H1 (cell line): ENCODE results near the gene ZBTB20. TPM values are rescaled to one million over a fixed set of nuclear protein-coding genes. Genes with fewer than 3 reads are reported as not detected.

Experiments used
- CHD2 ChIP-seq: IDR thresholded peaks from 2 replicates; pipeline ENCODE4 v1.6.1; 2012; ENCODE audit warnings: low read length, improper control_type of control experiment
- GTF2F1 ChIP-seq: IDR thresholded peaks from 2 replicates; pipeline ENCODE4 v1.6.1; 2012; ENCODE audit warnings: low read depth, low read length, improper control_type of control experiment, borderline replicate concordance
- HDAC2 ChIP-seq, 2 experiments: fragments of 300-600 bp in 1 of 2; sonication (generic) in 1 of 2; IDR thresholded peaks; 2 replicates each; pipeline ENCODE4 v1.6.1; 2011 to 2012; ENCODE audit warnings: low read depth in 2 of 2, low read length in 2 of 2, mild to moderate bottlenecking in 2 of 2, moderate library complexity in 2 of 2, borderline replicate concordance in 1 of 2, inconsistent platforms in 1 of 2
- HDAC6 ChIP-seq: IDR thresholded peaks from one replicate; pipeline ENCODE4 v1.7.1; 2012; ENCODE audit warnings: low read depth, mild to moderate bottlenecking, inconsistent platforms, low read length, moderate library complexity
- KDM1A ChIP-seq: fragments of 200-600, 300-600 bp; sonication (generic); IDR thresholded peaks from 2 replicates; pipeline ENCODE4 v1.7.1; 2016; ENCODE audit warnings: mild to moderate bottlenecking, low read length, borderline replicate concordance
- KDM5A ChIP-seq: fragments of 200-600 bp; IDR thresholded peaks from 2 replicates; pipeline ENCODE4 v1.7.1; 2012; ENCODE audit warnings: mild to moderate bottlenecking, low read length, inconsistent platforms, mixed read lengths
- MAFK ChIP-seq: IDR thresholded peaks from 2 replicates; pipeline ENCODE4 v1.6.1; 2012; ENCODE audit warnings: low read depth, mild to moderate bottlenecking, improper control_type of control experiment, low read length
- POU5F1 ChIP-seq: IDR thresholded peaks from 2 replicates; pipeline ENCODE4 v1.6.1; 2011; ENCODE audit warnings: low read depth, mild to moderate bottlenecking, low read length, moderate library complexity
- polyA plus RNA-seq, 7 experiments: library from polyadenylated mRNA; depleted of rRNA in 3 of 7; stranded (reverse) in 5 of 7; unstranded in 2 of 7; fragments of >200 nt in 5 of 7; fragments of 200-250 nt in 2 of 7; gene quantifications; 1 replicate in 5 of 7; 2 replicates in 1 of 7; 4 replicates in 1 of 7; pipeline versions ENCODE4 v1.2.1 to v1.2.3, GENCODE V29; 2011 to 2013; ENCODE audit warnings: missing spikeins in 2 of 7, mixed read lengths in 2 of 7
- total RNA-seq: library from RNA; stranded (reverse); fragmentation: NEBNext Ultra II Directional; extraction: Animal tissue kit (Norgen Biotek cat#: 25700); gene quantifications from 2 replicates; pipeline ENCODE4 v1.2.1, GENCODE V29; 2021
- TF ChIP-seq, protein P1 (sequence below): fragments of 300-600 bp; sonication (generic); IDR thresholded peaks from 2 replicates; pipeline ENCODE4 v1.7.1; 2012; ENCODE audit warnings: low read length, moderate library complexity, mild to moderate bottlenecking, inconsistent platforms; ENCODE audit not compliant: insufficient replicate concordance

The ZBTB20 gene
- total and polyA plus RNA-seq, 2 of the 8 experiments (the other 6 are each of a cell fraction or from before 2014, with no cell fraction given), result 0.35 to 1.3 TPM

DNA sequence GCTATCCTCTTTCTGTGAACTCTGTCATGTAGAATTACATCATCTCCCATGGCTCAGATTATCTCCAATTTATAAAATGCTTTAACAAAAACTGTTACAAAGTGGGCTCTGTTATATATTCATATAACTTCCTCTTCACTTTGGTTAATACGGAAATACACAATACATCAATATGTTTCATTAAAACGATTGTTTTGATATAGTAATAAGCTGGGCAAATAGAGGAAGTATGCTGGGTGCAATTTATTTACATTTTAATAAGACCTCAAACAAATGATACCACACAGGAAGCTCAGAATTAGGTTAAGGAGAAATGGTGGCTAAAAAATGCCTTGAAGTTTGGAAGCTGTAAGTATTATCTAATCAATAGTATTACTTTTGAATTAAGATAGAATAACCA is 331.0 kb downstream of the ZBTB20 start (continued):
- TF ChIP-seq, protein P1, sequence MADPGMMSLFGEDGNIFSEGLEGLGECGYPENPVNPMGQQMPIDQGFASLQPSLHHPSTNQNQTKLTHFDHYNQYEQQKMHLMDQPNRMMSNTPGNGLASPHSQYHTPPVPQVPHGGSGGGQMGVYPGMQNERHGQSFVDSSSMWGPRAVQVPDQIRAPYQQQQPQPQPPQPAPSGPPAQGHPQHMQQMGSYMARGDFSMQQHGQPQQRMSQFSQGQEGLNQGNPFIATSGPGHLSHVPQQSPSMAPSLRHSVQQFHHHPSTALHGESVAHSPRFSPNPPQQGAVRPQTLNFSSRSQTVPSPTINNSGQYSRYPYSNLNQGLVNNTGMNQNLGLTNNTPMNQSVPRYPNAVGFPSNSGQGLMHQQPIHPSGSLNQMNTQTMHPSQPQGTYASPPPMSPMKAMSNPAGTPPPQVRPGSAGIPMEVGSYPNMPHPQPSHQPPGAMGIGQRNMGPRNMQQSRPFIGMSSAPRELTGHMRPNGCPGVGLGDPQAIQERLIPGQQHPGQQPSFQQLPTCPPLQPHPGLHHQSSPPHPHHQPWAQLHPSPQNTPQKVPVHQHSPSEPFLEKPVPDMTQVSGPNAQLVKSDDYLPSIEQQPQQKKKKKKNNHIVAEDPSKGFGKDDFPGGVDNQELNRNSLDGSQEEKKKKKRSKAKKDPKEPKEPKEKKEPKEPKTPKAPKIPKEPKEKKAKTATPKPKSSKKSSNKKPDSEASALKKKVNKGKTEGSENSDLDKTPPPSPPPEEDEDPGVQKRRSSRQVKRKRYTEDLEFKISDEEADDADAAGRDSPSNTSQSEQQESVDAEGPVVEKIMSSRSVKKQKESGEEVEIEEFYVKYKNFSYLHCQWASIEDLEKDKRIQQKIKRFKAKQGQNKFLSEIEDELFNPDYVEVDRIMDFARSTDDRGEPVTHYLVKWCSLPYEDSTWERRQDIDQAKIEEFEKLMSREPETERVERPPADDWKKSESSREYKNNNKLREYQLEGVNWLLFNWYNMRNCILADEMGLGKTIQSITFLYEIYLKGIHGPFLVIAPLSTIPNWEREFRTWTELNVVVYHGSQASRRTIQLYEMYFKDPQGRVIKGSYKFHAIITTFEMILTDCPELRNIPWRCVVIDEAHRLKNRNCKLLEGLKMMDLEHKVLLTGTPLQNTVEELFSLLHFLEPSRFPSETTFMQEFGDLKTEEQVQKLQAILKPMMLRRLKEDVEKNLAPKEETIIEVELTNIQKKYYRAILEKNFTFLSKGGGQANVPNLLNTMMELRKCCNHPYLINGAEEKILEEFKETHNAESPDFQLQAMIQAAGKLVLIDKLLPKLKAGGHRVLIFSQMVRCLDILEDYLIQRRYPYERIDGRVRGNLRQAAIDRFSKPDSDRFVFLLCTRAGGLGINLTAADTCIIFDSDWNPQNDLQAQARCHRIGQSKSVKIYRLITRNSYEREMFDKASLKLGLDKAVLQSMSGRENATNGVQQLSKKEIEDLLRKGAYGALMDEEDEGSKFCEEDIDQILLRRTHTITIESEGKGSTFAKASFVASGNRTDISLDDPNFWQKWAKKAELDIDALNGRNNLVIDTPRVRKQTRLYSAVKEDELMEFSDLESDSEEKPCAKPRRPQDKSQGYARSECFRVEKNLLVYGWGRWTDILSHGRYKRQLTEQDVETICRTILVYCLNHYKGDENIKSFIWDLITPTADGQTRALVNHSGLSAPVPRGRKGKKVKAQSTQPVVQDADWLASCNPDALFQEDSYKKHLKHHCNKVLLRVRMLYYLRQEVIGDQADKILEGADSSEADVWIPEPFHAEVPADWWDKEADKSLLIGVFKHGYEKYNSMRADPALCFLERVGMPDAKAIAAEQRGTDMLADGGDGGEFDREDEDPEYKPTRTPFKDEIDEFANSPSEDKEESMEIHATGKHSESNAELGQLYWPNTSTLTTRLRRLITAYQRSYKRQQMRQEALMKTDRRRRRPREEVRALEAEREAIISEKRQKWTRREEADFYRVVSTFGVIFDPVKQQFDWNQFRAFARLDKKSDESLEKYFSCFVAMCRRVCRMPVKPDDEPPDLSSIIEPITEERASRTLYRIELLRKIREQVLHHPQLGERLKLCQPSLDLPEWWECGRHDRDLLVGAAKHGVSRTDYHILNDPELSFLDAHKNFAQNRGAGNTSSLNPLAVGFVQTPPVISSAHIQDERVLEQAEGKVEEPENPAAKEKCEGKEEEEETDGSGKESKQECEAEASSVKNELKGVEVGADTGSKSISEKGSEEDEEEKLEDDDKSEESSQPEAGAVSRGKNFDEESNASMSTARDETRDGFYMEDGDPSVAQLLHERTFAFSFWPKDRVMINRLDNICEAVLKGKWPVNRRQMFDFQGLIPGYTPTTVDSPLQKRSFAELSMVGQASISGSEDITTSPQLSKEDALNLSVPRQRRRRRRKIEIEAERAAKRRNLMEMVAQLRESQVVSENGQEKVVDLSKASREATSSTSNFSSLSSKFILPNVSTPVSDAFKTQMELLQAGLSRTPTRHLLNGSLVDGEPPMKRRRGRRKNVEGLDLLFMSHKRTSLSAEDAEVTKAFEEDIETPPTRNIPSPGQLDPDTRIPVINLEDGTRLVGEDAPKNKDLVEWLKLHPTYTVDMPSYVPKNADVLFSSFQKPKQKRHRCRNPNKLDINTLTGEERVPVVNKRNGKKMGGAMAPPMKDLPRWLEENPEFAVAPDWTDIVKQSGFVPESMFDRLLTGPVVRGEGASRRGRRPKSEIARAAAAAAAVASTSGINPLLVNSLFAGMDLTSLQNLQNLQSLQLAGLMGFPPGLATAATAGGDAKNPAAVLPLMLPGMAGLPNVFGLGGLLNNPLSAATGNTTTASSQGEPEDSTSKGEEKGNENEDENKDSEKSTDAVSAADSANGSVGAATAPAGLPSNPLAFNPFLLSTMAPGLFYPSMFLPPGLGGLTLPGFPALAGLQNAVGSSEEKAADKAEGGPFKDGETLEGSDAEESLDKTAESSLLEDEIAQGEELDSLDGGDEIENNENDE, result no peak
- TF ChIP-seq HDAC6 (no peak), KDM1A (no peak), MAFK (no peak), CHD2 (no peak), KDM5A (no peak), GTF2F1 (no peak), HDAC2 (IDR thresholded peaks at IDR 0.05; ENCODE audit: borderline replicate concordance in 1 of 2, low read depth in 2 of 2, low read length in 2 of 2) (no peak), POU5F1 (no peak)
